ENCODE results near the gene CEPT1.
"Not testable (repeated sequence)": the region's sequence is repeated elsewhere in the genome, so short reads cannot be mapped to it uniquely, and the experiment has no call there.

CEPT1 gene

GRCh38 chr1:111139956-111140679, at the start of gene CEPT1, which contains the start of gene DRAM2:
Gene CEPT1 (plus strand): TSS chr1:111140223. CDS start chr1:111147715, 7,492 bp downstream.
Gene DRAM2 (minus strand): TSS chr1:111140093. CDS start chr1:111131554, 8,539 bp downstream.
- peak; percentile 83 to 85 for DNase-seq (ENCODE audit: low read depth in 2 of 2)

GRCh38 chr1:111095421-111095820, 44.6 kb upstream of the CEPT1 start:
- not testable (repeated sequence) for DNase-seq (ENCODE audit: low read depth in 2 of 2)

DNA sequence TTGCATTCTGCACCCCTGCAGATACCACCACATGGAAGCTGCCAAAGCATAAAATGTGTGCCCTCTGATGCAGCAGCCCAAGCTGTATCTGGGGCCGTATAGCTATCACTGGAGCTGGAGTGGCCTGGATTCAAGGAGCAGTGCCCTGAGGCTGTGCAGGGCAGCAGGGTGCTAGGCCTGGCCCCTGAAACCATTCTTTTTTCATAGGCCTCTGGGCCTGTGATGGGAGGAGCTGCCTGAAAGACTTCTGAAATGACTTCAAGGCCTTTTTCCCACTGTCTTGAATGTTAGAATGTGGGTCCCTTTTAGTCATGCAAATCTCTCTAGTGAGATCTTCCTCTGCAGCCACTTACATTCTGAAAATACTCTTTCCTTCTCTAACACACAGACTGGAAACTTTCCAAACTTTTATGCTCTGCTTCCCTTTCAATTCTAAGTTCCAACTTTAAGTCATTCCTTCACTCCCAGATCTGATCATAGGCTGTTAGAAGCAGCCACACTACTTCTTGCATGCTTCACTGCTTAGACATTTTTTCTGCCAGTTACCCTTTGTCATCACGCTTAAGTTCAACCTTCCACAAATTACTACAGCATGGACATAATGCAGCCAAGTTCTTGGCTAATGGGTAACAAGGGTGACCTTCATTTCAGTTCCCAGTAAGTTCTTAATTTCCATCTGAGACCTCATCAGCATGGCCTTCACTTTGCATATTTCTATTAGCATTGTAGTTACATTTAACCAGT, 42.5 kb upstream of the CEPT1 start:
- DNase-seq (ENCODE audit: low read depth in 2 of 2), result no peak

DNA sequence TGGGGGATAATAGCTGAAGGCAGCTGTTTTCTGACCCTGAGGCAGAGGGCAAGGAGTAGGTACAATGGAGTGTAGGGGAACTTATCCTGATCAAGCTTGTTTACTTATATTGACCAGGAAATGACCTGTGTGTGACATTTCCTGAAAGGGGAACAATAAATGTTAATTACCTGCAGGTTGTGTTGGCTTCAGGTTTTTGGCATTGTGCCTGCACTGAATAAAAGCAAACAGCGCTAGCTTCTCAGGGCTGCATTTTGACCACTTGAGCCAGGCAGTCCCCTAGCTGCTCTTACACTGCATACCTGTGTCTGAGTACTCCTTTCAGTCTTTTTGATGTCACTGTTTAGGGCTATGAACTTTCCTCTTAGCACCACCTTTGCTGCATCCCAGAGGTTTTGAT, 40.7 kb upstream of the CEPT1 start:
- DNase-seq (ENCODE audit: low read depth in 2 of 2), result no peak

- no peak for DNase-seq (ENCODE audit: low read depth in 2 of 2)
Observed at GRCh38 chr1:111101854-111102642, 38.0 kb upstream of the CEPT1 start.

DNA sequence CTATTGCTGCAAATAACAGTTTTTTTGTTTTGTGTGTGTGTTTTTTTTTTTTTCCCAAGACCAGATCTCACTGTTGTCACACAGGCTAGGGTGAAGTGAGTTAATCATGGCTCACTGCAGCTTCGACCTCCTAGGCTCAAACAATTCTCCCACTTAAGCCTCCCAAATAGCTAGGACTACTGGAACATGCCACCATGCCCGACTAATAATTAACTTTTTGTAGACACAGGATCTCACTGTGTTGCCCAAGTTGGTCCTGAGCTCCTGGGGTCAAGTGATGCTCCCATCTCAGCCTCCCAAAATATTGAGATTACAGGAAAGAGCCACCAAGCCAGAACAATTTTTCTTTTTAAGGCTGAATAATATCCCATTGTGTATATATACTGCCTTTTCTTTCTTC, 35.0 kb upstream of the CEPT1 start:
- DNase-seq (ENCODE audit: low read depth in 2 of 2), result no peak

GRCh38 chr1:111110197-111110899, 29.7 kb upstream of the CEPT1 start:
- no peak for DNase-seq (ENCODE audit: low read depth in 2 of 2)

DNA sequence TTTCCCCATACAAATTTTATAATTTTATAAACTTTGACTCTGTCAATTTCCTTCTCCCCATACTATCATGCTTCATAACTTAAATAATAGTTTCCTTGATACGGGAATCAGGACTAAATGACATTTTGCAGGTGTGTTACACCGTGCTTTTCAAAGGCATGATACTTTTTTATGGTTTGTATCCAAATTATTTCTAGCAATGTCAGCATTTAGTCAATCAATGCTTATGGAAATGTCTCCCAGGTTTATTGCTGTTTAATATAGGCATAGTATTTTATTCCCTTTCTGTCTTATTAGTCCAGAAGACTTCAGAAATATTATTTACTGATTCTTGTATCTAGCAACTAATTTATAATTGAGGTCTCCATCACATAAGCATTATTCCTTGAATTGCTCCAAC, 23.5 kb upstream of the CEPT1 start:
- no peak for DNase-seq (ENCODE audit: low read depth in 2 of 2)

- DNase-seq (ENCODE audit: low read depth in 2 of 2), result no peak
Observed at GRCh38 chr1:111126354-111126753, 13.7 kb upstream of the CEPT1 start.

- no peak for DNase-seq (ENCODE audit: low read depth in 2 of 2)
Observed at GRCh38 chr1:111127923-111128643, 11.9 kb upstream of the CEPT1 start.

DNA sequence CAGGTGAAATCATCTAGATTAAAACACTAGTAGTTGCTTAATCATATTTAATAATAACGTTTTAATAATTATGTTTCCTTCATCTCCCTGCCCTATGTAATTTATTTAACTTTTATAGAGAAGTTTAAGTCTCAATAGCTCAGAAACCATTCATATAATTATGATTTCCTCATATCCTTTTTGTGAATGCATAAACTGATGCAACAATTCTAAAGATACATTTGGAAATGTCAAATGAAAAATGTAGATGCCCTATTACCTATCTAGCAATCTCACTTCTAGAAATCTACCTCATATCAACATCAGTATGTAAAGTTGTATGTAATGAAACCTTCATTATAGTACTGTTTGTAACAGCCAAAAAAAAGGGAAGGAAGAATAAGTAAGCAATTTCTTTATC, 10.6 kb upstream of the CEPT1 start:
- no peak for DNase-seq (ENCODE audit: low read depth in 2 of 2)

DNA sequence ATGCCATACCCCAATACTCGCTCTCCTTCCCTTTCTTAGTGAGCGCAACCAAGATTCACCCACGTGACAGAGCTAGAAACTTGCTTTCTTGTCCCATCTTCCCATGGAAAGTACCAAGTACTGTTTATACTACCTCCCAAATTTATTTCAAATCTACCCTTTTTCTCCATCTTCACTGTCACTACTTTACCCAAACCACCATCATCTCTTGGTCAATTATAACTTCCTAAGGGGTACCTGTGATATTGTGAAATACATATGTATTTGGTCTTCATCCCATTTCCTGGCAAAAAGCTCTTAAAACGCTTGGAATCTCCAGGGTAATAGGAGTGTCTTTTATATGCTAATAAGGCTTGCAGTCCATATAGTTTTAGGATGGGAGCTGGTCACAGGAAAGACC, 8.3 kb upstream of the CEPT1 start:
- DNase-seq (ENCODE audit: low read depth in 2 of 2), result no peak

- DNase-seq (ENCODE audit: low read depth in 2 of 2), result no peak
Observed at GRCh38 chr1:111133866-111134265, 6.2 kb upstream of the CEPT1 start.

DNA sequence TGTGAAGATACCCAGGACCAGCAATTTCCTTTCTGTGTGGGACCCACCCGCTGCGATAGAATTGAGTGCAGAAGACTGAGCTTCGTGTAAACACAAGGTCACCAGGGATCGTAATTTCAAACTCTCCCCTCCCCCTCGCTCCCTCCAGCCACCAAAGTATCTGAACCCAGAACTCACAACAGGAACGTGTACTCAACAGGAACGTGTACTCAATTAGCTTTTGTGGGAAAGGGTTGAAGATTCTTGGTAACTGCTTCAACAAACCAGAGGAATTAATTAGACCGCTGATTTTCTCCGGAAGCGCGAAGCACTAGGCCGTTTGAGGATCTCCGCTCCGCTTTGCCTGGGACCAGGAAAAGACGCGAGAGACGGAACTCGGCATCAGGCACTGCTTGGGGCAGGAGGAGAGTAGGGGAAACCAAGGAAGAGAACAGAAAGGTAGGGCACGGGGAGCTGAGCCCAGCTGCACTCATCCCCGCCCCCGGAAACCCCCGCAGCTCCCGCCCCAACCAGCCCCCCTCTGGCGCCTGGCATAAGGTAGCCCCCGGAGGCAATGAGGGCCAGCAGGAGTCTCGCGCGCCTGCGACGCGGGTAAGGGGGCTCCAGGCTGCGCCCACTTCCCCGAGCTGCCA, 583 bp upstream of the CEPT1 start:
- DNase-seq (ENCODE audit: low read depth in 2 of 2), result no peak

DNA sequence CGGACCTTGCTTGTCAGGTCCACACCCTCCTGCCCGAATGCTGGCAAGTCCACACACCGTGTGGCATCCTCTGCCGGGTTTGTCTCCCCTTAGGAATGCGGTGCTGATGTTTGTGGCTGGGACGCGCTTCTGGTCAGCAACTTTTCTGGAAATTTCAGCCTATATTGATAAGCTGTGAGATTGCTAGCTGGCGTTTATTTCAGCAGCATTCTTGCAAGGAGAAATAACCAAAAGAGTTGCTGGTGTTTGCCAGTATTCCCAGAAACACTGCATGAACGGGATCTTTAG, 601 bp downstream of the CEPT1 start:
- no peak for DNase-seq (ENCODE audit: low read depth in 2 of 2)

GRCh38 chr1:111141245-111142220, 1.5 kb downstream of the CEPT1 start:
- DNase-seq (ENCODE audit: low read depth in 2 of 2), result no peak

- no peak for DNase-seq (ENCODE audit: low read depth in 2 of 2)
Observed at GRCh38 chr1:111142356-111142975, 2.4 kb downstream of the CEPT1 start.

DNA sequence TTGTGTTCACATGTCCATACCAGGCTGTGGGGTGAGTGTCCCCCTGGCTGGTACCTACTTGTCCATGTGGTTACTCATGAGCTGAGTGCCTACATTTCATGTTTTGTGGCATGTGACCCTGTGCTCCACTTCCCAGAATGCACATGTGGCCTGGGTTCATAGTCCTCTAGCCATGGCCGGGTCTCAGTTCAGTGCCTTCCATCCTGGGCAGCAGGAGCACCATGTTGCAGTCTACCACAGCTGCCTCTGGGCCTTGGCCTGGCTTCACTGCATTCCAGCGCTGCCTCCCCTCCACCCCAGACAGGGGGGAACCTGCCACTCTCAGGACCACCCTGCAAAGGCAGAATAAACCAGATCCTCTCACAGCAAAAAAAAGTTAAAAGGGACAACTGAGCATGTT, 5.5 kb downstream of the CEPT1 start:
- DNase-seq (ENCODE audit: low read depth in 2 of 2), result no peak

Data from fibroblast of skin of left biceps (primary cell).